Adrenal gland (tissue), 5 donors: Measurements from ENCODE around the gene NUAK1.

Experiments
- CTCF ChIP-seq, 6 experiments: fragments of 450-650 bp in 4 of 6; fragments of 200-600 bp in 2 of 6; sonication (generic) in 1 of 6; IDR thresholded peaks; 1 replicate in 5 of 6; 2 replicates in 1 of 6; pipeline versions ENCODE4 v1.5.1 to v1.8.0; 2016 to 2021; ENCODE audit warnings: antibody characterized with exemption in 6 of 6, mild to moderate bottlenecking in 2 of 6, moderate library complexity in 1 of 6
- POLR2A ChIP-seq, 2 donors: fragments of 450-650 bp; IDR thresholded peaks; one replicate each; pipeline ENCODE4 v1.6.1; 2017; ENCODE audit warnings: antibody characterized with exemption in 2 of 2, mild to moderate bottlenecking in 2 of 2, moderate library complexity in 1 of 2
- donor health status: DM: no; HTN: no; CAD: no.

- no peak for TF ChIP-seq CTCF (IDR thresholded peaks at IDR 0.05)
- no peak for TF ChIP-seq POLR2A (IDR thresholded peaks at IDR 0.05)
These were observed 106.8 kb downstream of the NUAK1 start for GRCh38 chr12:106031761-106032622.
